Right ventricle myocardium inferior (tissue), 1 donor: ENCODE measurements around the gene AWAT2. TPM values are rescaled to one million over a fixed set of nuclear protein-coding genes. Genes with fewer than 3 reads are reported as not detected.

ENCODE experiments used
- ATAC-seq: fragments of 200-7000 bp; cut with Tn5 transposase; one replicate; pipeline ENCODE4 v1.9.1; 2020; ENCODE audit warnings: mild to moderate bottlenecking, moderate library complexity
- DNase-seq: peaks from one replicate; pipeline ENCODE4 v3.0.0; 2021; ENCODE audit errors: missing footprints
- intact Hi-C: fragments of 100-400 bp; cut with DNase I; formaldehyde crosslinking; loops from one replicate; pipeline ENCODE4 v1.11.0; 2022
- long read RNA-seq: library from polyadenylated mRNA; unstranded; transcript quantifications from one replicate; pipeline ENCODE4 v2.0.0, GENCODE V29; 2021
- total RNA-seq: library from RNA; stranded (reverse); fragmentation: NEBNext Ultra II Directional; extraction: Animal tissue kit (Norgen Biotek cat#: 25700); gene quantifications from one replicate; pipeline ENCODE4 v1.2.1, GENCODE V29; 2021
- donor health status: DM: no; HTN: yes; CAD: no; lungs with severe emphysema.

Gene AWAT2
- total RNA-seq = not detected
- long read RNA-seq = 0 reads

DNA sequence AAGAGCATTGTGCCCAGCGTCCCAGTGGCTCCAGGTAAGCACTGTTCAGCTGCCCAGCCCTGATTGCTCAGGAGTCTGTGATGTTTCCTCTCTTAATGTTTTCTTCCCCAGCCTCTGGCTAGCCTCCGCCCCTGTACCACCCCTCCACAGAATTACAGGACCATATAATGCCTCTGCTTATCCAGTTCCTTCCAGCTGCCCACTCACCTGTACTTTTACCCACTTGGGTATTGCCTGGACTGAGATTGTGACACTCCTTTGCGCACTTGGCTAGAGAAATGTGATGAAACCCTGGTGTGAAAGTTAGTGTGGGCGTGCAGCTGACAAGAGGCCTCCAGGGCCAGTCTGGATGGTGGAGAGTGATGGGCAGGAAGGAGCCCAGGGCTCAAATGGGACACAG lies at the start of gene AWAT2:
Gene AWAT2 (minus strand): TSS at position 14 of the 400 bp plus-strand sequence. CDS start 6 bp downstream, at position 8.
- no peak for DNase-seq
- intact Hi-C loops = no loop called here
- ATAC-seq = no peak

DNA sequence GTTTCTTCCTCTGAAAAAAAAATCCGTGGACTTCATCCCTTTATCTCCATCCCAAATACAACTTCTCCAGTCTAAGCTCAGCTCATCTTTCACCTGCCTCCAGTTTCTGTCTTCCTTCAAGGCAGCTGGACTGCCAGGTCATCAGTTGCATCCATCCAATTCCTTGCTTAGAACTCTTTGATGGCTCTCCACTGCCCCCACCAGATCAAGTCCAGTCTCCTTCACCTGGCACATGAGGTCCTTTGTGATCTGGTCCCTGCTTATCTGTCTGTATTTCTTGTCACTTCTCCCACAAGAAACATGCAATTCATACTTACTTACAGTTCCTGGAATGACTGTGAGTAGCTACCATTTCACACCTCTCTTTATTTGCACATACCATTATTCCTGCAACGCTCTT lies 46.3 kb upstream of the AWAT2 start:
- ATAC-seq (no peak), DNase-seq (no peak)
- intact Hi-C loops = loop anchor here (5.0 kb wide), 3 partner anchors 64 to 604 kb away; no protein-coding TSS in a partner anchor

DNA sequence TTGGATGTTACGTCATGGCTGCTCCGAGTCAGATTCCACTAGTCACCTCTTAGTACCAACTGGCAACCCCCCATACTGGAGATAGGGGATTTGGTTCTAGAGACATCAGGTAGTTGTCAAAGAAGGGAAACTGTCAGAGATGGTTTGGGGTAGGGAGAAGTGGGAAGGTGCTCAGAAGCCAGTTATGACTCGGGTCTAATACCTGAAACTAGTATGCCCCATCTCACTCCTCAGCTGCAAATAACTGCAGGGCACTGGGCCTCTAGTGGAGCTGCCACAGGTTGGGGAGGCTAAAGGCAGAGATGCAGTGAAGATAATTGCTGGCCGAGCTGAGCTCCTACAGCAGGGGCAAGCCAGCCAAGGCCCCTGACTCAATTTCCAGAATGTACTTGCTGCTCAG lies 42.5 kb upstream of the AWAT2 start:
- intact Hi-C loops = loop anchor here (5.0 kb wide), 1 partner anchor 665 kb away; no protein-coding TSS in a partner anchor
- no peak for DNase-seq
- ATAC-seq = no peak

DNA sequence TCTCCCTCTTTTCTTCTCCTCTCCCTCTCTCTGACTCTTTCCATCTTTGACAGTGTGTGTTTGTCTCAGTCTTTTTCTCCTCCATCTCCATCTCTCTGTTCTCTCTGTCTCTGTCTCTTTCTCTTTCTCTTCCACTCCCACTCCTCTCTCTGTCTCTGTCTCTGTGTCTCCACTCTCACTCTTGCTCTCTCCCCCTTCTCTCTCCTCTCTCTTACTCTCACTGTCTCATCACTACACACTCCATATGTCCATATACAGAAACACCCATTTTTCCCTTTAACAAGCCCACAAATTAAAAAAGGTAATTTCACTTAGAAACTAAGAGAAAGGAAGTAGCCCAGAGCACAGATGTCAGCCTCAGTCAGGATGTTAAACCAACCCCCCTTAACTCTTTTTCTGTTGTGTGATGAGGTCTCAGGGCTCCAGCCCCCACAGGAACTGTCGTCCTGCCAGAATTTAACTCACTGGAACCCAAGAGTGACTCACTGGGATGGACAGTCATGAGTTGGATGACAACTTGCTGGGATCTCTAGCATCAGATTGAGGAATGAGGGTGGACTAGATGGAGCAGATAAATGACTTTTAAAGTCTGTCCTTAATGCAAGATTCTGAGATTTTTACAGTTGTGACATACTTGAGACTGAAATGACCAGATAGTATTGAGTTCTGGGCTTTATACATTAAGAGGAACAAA lies 40.0 kb upstream of the AWAT2 start:
- DNase-seq (no peak), ATAC-seq (no peak)
- intact Hi-C loops = loop anchor here (5.0 kb wide), 1 partner anchor 662 kb away; no protein-coding TSS in a partner anchor

DNA sequence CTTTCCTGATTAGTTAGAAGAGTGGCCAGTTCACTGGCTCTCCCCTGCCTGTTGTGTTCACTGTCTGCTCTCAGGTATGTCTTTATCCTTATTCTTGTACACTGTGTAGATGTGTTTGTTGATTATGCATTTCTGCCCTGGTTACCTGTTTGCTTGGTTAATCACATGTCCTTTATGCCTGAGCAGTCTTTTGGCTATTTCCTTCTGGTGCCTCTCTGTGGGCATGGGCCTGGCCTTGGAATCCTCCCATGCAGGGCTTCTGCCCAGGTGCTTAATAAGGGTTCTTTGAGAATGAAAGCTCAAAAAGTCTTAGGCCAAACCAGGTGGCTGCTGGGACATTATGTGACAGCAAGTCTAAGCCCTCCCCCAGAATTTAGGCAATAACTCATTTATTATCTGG lies 39.0 kb upstream of the AWAT2 start:
- no peak for DNase-seq
- intact Hi-C loops = no loop called here
- no peak for ATAC-seq

DNA sequence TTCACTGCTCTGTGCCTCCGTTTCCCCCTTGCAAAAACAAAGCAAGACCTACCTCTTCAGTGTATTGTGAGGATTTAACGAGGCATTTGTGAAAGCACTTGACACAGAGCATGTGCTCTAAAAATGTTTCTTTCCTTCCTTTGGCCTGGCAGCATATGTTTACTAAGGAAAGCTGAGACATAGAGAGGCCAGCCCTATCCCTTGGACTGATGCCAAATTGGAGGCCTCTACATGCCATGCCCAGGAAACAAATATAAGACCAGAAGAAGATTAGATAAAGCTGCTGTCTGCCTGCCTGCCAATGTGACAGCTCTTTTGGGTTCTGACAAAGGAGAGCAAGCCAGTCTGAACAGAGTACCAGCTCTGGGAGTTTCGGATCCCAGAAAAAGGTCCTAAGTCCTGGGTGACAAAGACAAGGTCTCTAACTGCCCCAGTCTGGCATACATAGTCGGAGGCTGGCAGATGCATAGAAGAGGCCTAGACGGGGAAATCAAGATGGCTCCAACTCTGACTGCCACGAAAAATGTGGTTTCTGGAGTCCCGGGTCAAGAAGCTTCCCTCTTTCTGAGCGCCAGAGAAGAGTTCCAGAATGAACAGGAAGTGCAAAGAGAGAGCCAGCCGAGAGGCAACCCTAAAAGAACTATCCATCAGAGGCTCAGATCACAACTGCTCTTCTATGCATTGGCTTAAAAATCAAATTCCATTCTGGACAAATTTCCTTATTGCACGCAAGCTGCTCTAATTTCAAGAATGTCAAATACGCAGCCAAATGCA lies 38.3 kb upstream of the AWAT2 start:
- ATAC-seq = peak; percentile 65
- intact Hi-C loops = no loop called here
- no peak for DNase-seq

DNA sequence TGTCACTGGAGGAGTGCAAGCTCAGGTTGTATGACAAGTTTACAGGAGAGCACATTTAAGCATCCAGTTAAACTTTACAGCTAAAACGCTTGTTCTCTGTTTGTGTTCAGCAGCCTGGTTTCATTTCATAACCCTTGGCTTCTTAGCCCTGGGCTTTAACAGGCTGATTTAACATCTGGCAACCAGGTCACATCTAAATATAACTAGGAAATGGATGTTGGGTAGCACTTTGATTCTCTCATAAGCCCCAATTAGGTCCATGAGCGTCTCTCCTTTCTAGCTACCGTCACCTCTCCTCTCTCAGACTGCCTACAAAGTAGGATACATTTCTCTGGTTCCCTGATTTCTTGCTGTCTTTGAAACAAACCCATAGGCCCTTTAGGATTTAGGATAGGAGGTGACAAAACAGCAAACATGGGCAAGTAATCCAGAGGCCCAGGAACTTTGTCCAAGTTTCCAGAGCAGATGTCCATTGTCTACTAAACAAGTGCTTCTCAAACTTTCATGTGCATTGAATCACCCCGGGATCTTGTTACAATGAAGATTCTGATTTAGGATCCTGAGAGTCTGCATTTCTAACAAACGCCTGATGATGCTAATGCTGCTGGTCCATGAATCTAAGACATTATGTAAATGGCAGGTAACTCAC lies 35.0 kb upstream of the AWAT2 start:
- intact Hi-C loops = no loop called here
- DNase-seq = no peak
- ATAC-seq = peak; percentile 46

DNA sequence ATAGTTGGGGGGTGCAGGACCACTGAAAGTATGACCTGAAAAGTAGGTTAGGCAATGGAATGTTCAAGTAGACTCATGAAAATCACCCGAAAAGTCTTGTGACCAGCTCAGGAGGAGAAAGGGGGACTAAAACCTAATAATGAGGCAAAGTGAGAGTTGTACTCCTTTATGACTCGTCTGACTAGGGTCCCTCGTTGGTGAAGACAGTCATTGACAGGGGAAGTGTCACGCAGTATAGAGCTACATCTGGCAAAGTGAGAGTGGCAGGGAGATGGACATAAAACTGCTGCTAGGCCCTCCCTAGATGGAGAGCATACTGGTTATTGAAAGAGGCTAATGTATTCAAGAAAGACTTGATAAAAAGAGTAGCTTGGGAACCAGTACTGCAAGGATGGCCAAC lies 33.0 kb upstream of the AWAT2 start:
- no peak for DNase-seq
- ATAC-seq = no peak
- intact Hi-C loops = no loop called here

GRCh38 chrX:70079870-70080269 lies 30.1 kb upstream of the AWAT2 start:
- no peak for DNase-seq
- ATAC-seq = no peak
- intact Hi-C loops = no loop called here

GRCh38 chrX:70079297-70079696 lies 29.6 kb upstream of the AWAT2 start:
- DNase-seq = no peak
- no peak for ATAC-seq
- intact Hi-C loops = no loop called here

DNA sequence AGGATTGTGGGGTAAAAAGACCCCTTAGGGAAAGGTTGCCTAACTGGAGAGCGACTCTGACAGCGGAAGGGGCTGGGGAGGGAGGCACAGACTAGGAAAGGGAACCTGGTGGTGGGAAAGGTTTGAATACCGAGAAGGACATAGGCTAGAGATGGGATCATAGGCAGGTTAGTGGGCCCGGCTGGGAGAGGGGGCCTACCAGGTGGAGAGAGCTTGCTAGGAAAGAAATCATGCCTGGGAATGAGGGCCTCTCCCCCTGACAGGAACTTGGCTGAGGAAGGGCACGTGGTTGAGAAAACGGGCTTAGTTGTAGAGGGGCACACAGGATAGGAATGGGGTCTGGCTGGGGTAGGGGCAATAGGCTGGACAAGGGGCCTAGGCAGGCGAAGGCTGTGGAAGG lies 16.9 kb upstream of the AWAT2 start:
- intact Hi-C loops = no loop called here
- ATAC-seq (no peak), DNase-seq (no peak)

DNA sequence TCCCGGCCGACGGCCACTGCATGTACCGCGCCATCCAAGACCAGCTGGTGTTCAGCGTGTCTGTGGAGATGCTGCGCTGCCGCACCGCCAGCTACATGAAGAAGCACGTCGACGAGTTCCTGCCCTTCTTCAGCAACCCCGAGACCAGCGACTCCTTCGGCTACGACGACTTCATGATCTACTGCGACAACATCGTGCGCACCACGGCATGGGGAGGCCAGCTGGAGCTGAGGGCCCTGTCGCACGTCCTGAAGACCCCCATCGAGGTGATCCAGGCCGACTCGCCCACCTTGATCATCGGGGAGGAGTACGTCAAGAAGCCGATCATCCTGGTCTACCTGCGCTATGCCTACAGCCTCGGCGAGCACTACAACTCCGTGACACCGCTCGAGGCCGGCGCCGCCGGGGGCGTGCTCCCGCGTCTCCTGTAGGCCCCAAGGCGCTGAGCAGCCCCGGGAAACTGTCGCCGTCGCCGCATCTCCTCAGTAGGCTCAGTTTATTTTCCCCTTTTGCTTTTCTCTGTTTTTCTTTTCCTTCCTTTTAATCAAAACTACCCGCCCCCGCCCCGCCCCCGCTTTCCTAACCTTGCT lies 13.3 kb upstream of the AWAT2 start:
- intact Hi-C loops = no loop called here

GRCh38 chrX:70062076-70062475 lies 12.3 kb upstream of the AWAT2 start, which contains the start of gene OTUD6A:
OTUD6A (plus strand) TSS chrX:70062457; CDS start chrX:70062525, 68 bp downstream.
- DNase-seq = no peak
- intact Hi-C loops = no loop called here
- no peak for ATAC-seq

More for the DNA sequence above, 13.3 kb upstream of the AWAT2 start:
- ATAC-seq (no peak), DNase-seq (no peak)

DNA sequence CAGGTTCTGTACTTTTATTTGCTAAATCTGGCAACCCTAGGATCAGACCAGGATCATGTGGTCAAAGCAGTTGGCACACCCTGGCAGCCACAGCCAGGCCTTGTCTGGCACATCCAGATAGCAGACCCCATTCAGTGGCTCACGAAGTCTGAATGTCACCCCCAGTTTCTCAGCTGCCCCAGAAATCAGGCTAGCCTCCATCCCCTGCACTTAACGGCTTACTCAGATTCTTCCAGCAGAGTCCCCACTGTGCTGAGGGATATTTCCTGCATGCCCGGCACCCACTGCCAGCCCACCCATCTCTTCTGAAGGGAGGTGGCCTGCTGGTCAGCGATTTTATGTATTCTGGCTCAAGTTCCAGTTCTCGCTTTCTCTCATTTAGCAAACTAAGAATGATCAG lies 4.7 kb upstream of the AWAT2 start:
- no peak for DNase-seq
- intact Hi-C loops = no loop called here
- ATAC-seq = no peak

DNA sequence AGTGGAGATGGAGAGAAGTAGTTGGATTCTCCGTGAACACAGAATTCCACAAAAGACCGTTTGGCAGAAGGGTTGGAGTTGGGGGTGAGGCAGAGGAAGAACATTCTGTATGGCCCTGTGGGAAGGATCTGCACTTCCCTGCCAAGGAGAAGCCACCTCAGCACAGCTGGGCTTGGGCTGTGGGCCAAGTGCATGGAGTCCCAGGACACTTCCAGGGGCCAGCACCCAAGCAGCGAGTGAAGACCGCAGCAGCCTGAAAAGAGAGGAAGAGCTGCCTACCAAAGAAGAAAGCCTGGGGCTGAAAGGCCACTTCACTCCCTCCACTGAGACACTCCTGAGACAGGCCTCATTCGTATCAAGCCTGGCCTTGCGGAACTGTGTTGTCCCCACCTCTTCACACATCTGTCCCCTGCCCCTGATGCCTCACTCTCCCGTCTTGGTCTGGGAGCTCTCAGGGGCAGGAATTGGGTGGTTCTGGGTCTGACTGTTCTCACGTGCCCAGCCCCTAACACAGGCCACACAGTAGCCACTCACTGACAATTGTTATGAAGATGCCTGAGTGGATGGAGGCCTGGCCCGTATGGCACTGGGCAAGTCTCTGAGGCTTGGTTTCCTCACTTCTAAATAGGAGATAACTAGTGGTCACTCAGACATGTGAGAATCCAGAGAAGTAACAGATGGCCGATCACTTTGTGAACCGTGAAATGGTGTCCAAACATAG lies 3.3 kb upstream of the AWAT2 start:
- intact Hi-C loops = no loop called here
- DNase-seq (no peak), ATAC-seq (no peak)

- intact Hi-C loops = no loop called here
- DNase-seq (no peak), ATAC-seq (no peak)
Measured at GRCh38 chrX:70049406-70049805, 332 bp downstream of the AWAT2 start.

- no peak for ATAC-seq
- intact Hi-C loops = no loop called here
- no peak for DNase-seq
Measured at GRCh38 chrX:70046978-70047377, 2.8 kb downstream of the AWAT2 start.

GRCh38 chrX:70044541-70045245 lies 5.0 kb downstream of the AWAT2 start:
- ATAC-seq (no peak), DNase-seq (no peak)
- intact Hi-C loops = no loop called here
